OCI-LY3 (cell line): ENCODE data around the gene FAM163A.
"Not testable (repeated sequence)": the region's sequence is repeated elsewhere in the genome, so short reads cannot be mapped to it uniquely, and the experiment has no call there.

Experiments used
- H2AFZ ChIP-seq: fragments of 200-600, 300-600 bp; shearing (Covaris generic); 2 replicates; pipeline ENCODE4 v1.6.0; 2014; ENCODE audit warnings: antibody characterized with exemption, low read depth, low read length
- H3K27ac ChIP-seq: fragments of 200-600, 300-600 bp; sonication (generic); 2 replicates; pipeline ENCODE4 v1.5.1; 2014; ENCODE audit warnings: mild to moderate bottlenecking, low read length, moderate library complexity, mixed read lengths
- H3K27me3 ChIP-seq: fragments of 200-600, 300-600 bp; sonication (generic); 2 replicates; pipeline ENCODE4 v1.6.1; 2014; ENCODE audit warnings: low read depth, low read length, mixed read lengths
- H3K36me3 ChIP-seq: fragments of 200-600, 300-600 bp; sonication (generic); replicated peaks from 2 replicates; pipeline ENCODE3; 2014; ENCODE audit warnings: low read depth, low read length, mixed read lengths
- H3K4me1 ChIP-seq: fragments of 300-600, 200-600 bp; sonication (generic); 2 replicates; pipeline ENCODE4 v1.6.1; 2014; ENCODE audit warnings: low read length, mixed read lengths
- H3K4me2 ChIP-seq: fragments of 200-600, 300-600 bp; sonication (generic); 2 replicates; pipeline ENCODE4 v1.6.1; 2014; ENCODE audit warnings: low read length, mixed read lengths
- H3K4me3 ChIP-seq: fragments of 300-600, 200-600 bp; sonication (generic); 2 replicates; pipeline ENCODE4 v1.5.1; 2014; ENCODE audit warnings: antibody characterized with exemption, mild to moderate bottlenecking, low read length, moderate library complexity
- H3K79me2 ChIP-seq: fragments of 300-600, 200-600 bp; shearing (Covaris generic); 2 replicates; pipeline ENCODE4 v1.6.1; 2014; ENCODE audit warnings: mild to moderate bottlenecking, low read length, mixed read lengths
- H3K9ac ChIP-seq: fragments of 300-600, 200-600 bp; shearing (Covaris generic); 2 replicates; pipeline ENCODE4 v1.6.0; 2014; ENCODE audit warnings: mild to moderate bottlenecking, low read length, moderate library complexity
- H3K9me3 ChIP-seq: fragments of 200-600, 300-600 bp; shearing (Covaris generic); 2 replicates; pipeline ENCODE4 v1.6.1; 2014; ENCODE audit warnings: low read length, mixed read lengths; ENCODE audit not compliant: insufficient read depth
- H4K20me1 ChIP-seq: fragments of 200-600, 300-600 bp; sonication (generic); 2 replicates; pipeline ENCODE4 v1.6.1; 2016; ENCODE audit warnings: low read length, mixed read lengths; ENCODE audit not compliant: insufficient read depth
- CTCF ChIP-seq: fragments of 200-600, 300-600 bp; sonication (generic); IDR thresholded peaks from 2 replicates; pipeline ENCODE4 v1.5.1; 2014; ENCODE audit warnings: antibody characterized with exemption, low read length, low read depth
- EZH2phosphoT487 ChIP-seq: fragments of 200-600 bp; shearing (Covaris generic); IDR thresholded peaks from 2 replicates; pipeline ENCODE4 v1.6.1; 2018; ENCODE audit warnings: antibody characterized with exemption, mixed run types, low read depth

Gene FAM163A

GRCh38 chr1:179828554-179829110 is 85.5 kb downstream of the FAM163A start:
- H3K27me3 ChIP-seq: no peaks in the 10 kb centered on the region
- no peaks in the 10 kb centered on the region for H4K20me1 ChIP-seq
- no peak overlapping the region for H2AFZ ChIP-seq
- no peak overlapping the region for H3K4me3 ChIP-seq
- H3K79me2 ChIP-seq: no peaks in the 10 kb centered on the region
- no peaks in the 10 kb centered on the region for H3K9me3 ChIP-seq
- no peaks in the 10 kb centered on the region for H3K36me3 ChIP-seq
- H3K4me1 ChIP-seq: peaks cover 17% of the 10 kb centered on the region
- no peak for TF ChIP-seq EZH2phosphoT487
- no peak for TF ChIP-seq CTCF
- no peak overlapping the region for H3K4me2 ChIP-seq
- no peak overlapping the region for H3K9ac ChIP-seq
- H3K27ac ChIP-seq: no peak overlapping the region

GRCh38 chr1:179831225-179831624 is 88.1 kb downstream of the FAM163A start:
- Histone ChIP-seq H3K4me3 (no peak overlapping the region), H3K9me3 (no peaks in the 10 kb centered on the region), H3K27me3 (no peaks in the 10 kb centered on the region), H3K4me1 (peaks cover 17% of the 10 kb centered on the region), H2AFZ (no peak overlapping the region; the same call in 1 of the 2 replicates), H3K36me3 (peaks cover 3% of the 10 kb centered on the region), H3K27ac (no peak overlapping the region), H3K9ac (no peak overlapping the region), H4K20me1 (no peaks in the 10 kb centered on the region), H3K79me2 (no peaks in the 10 kb centered on the region), H3K4me2 (peak overlapping the region; percentile 49)
- TF ChIP-seq EZH2phosphoT487: no peak
- TF ChIP-seq CTCF: no peak

GRCh38 chr1:179831852-179832699 is 89.0 kb downstream of the FAM163A start:
- Histone ChIP-seq H3K9ac (no peak overlapping the region), H3K27me3 (no peaks in the 10 kb centered on the region), H2AFZ (no peak overlapping the region; the same call in 1 of the 2 replicates), H3K4me2 (peak overlapping the region; percentile 49), H3K36me3 (peaks cover 3% of the 10 kb centered on the region), H3K4me3 (peak overlapping the region; percentile 10), H3K9me3 (no peaks in the 10 kb centered on the region), H3K27ac (no peak overlapping the region), H4K20me1 (no peaks in the 10 kb centered on the region), H3K79me2 (no peaks in the 10 kb centered on the region), H3K4me1 (peaks cover 17% of the 10 kb centered on the region)
- TF ChIP-seq EZH2phosphoT487 (no peak), CTCF (no peak)

- not testable (repeated sequence) for H3K9ac ChIP-seq, H2AFZ ChIP-seq, H3K4me1 ChIP-seq, H3K4me2 ChIP-seq, H3K79me2 ChIP-seq, H3K27ac ChIP-seq, H3K36me3 ChIP-seq, H4K20me1 ChIP-seq, H3K4me3 ChIP-seq, H3K27me3 ChIP-seq, H3K9me3 ChIP-seq
Measured at GRCh38 chr1:179836686-179837445, 93.8 kb downstream of the FAM163A start.
